A549 (cell line): ENCODE results near the gene ROR1. TPM values are rescaled to one million over a fixed set of nuclear protein-coding genes. Genes with fewer than 3 reads are reported as not detected.

Source experiments
- ATAC-seq, 2 experiments: fragments of 200-7000 bp in 1 of 2; fragments of >200 bp in 1 of 2; cut with Nextera tagmentation in 1 of 2; cut with Tn5 transposase in 1 of 2; 3 replicates each; pipeline versions ENCODE4 v1.8.0 to v1.9.1; 2018 to 2020; ENCODE audit warnings: mild to moderate bottlenecking in 1 of 2, moderate library complexity in 1 of 2
- CTCF ChIA-PET: fragments of 300-600 bp; sonication (Branson Sonifier 250); formaldehyde crosslinking; extraction: SDS; loops from one replicate; lab custom pipeline; 2021; ENCODE audit warnings: antibody characterized with exemption, inconsistent platforms; lab: Yijun Ruan, JAX
- POLR2A ChIA-PET: fragments of 350-600 bp; formaldehyde crosslinking; extraction: SDS; loops from one replicate; lab custom pipeline; 2021; ENCODE audit warnings: antibody characterized with exemption, inconsistent platforms; lab: Yijun Ruan, JAX
- DNase-seq, 2 experiments: peaks; one replicate each; pipeline versions ENCODE4 v3.0.0 to v3.0.0-alpha.2; 2011 to 2016; ENCODE audit warnings: low read depth in 1 of 2, low spot score in 1 of 2
- FAIRE-seq: peaks from 2 replicates; lab custom pipeline; 2011; peaks lifted over from hg19 to GRCh38; lab: Jason Lieb, UNC
- H3K27ac ChIP-seq, 2 experiments: fragments of >200 bp; sonication (Bioruptor Twin); formaldehyde crosslinking; 3 replicates each; pipeline ENCODE4 v1.5.1; 2016 to 2017
- H3K4me1 ChIP-seq: fragments of >200 bp; sonication (Bioruptor Twin); formaldehyde crosslinking; 3 replicates; pipeline ENCODE4 v1.6.1; 2016
- H3K4me2 ChIP-seq: fragments of >200 bp; sonication (Bioruptor Twin); formaldehyde crosslinking; 3 replicates; pipeline ENCODE4 v1.6.1; 2016
- H3K4me3 ChIP-seq: fragments of >200 bp; sonication (Bioruptor Twin); formaldehyde crosslinking; 3 replicates; pipeline ENCODE4 v1.5.1; 2016
- H3K9me3 ChIP-seq: fragments of >200 bp; sonication (Bioruptor Twin); formaldehyde crosslinking; 3 replicates; pipeline ENCODE4 v1.6.1; 2016
- CBX2 ChIP-seq: fragments of 200-600 bp; sonication (generic); IDR thresholded peaks from 2 replicates; pipeline ENCODE4 v1.6.1; 2016; ENCODE audit warnings: low read depth, mild to moderate bottlenecking, borderline replicate concordance
- CHD2 ChIP-seq: fragments of 150-350 bp; IDR thresholded peaks from 2 replicates; pipeline ENCODE4 v1.6.1; 2014; ENCODE audit warnings: low read length; ENCODE audit not compliant: partially characterized antibody
- CHD4 ChIP-seq: fragments of 200-600 bp; sonication (generic); IDR thresholded peaks from 2 replicates; pipeline ENCODE4 v1.6.1; 2016; ENCODE audit warnings: antibody characterized with exemption, mild to moderate bottlenecking, borderline replicate concordance
- EHF ChIP-seq: fragments of 250-450 bp; sonication (Bioruptor Pico); IDR thresholded peaks from 2 replicates; pipeline ENCODE4 v1.5.0; 2020; ENCODE audit warnings: mild to moderate bottlenecking
- EHMT2 ChIP-seq: fragments of 200-600 bp; sonication (generic); IDR thresholded peaks from 2 replicates; pipeline ENCODE4 v1.6.1; 2016; ENCODE audit warnings: antibody characterized with exemption, low read depth, mild to moderate bottlenecking, moderate library complexity
- FOSL2 ChIP-seq, 2 experiments: fragments of 450-650 bp in 1 of 2; fragments of >200 bp in 1 of 2; sonication (Bioruptor Twin) in 1 of 2; formaldehyde crosslinking; IDR thresholded peaks; 2 replicates each; pipeline versions ENCODE4 v1.5.0 to v1.6.1; 2016 to 2020; ENCODE audit warnings: mild to moderate bottlenecking in 1 of 2, moderate library complexity in 1 of 2
- GATA3 ChIP-seq: IDR thresholded peaks from 2 replicates; pipeline ENCODE4 v1.6.1; 2012; ENCODE audit warnings: borderline replicate concordance
- HES2 ChIP-seq: fragments of >200 bp; sonication (Bioruptor Twin); formaldehyde crosslinking; IDR thresholded peaks from 2 replicates; pipeline ENCODE4 v1.6.1; 2016
- HMGXB4 ChIP-seq: fragments of 250-450 bp; sonication (Bioruptor Pico); IDR thresholded peaks from 2 replicates; pipeline ENCODE4 v1.5.0; 2021; ENCODE audit warnings: mild to moderate bottlenecking, moderate library complexity, borderline replicate concordance
- HOXB13 ChIP-seq: fragments of 250-450 bp; sonication (Bioruptor Pico); IDR thresholded peaks from 2 replicates; pipeline ENCODE4 v1.5.0; 2020; ENCODE audit warnings: low read depth, mild to moderate bottlenecking, moderate library complexity
- JUNB ChIP-seq: fragments of >200 bp; sonication (Bioruptor Twin); formaldehyde crosslinking; IDR thresholded peaks from 2 replicates; pipeline ENCODE4 v1.6.1; 2016
- MAZ ChIP-seq: fragments of 150-350 bp; IDR thresholded peaks from 2 replicates; pipeline ENCODE4 v1.6.1; 2014; ENCODE audit warnings: antibody characterized with exemption, low read depth, low read length, borderline replicate concordance
- NFE2L2 ChIP-seq: fragments of 150-350 bp; conservative IDR thresholded peaks from 2 replicates; pipeline ENCODE4 v1.6.1; 2014; ENCODE audit warnings: low read length
- NR3C1 ChIP-seq: fragments of >200 bp; sonication (Bioruptor Twin); formaldehyde crosslinking; IDR thresholded peaks from 3 replicates; pipeline ENCODE4 v1.6.1; 2017
- RAD21 ChIP-seq, 2 experiments: fragments of >200 bp in 1 of 2; sonication (Bioruptor Twin) in 1 of 2; formaldehyde crosslinking in 1 of 2; IDR thresholded peaks in 1 of 2; conservative IDR thresholded peaks in 1 of 2; 2 replicates in 1 of 2; 3 replicates in 1 of 2; pipeline ENCODE4 v1.6.1; 2012 to 2018; ENCODE audit warnings: inconsistent platforms in 1 of 2
- RNF2 ChIP-seq: fragments of 200-600 bp; sonication (generic); IDR thresholded peaks from 2 replicates; pipeline ENCODE4 v1.6.1; 2016; ENCODE audit warnings: low read depth, mild to moderate bottlenecking, antibody characterized with exemption, moderate library complexity, borderline replicate concordance
- ZNF302 ChIP-seq: fragments of 250-450 bp; sonication (Bioruptor Pico); IDR thresholded peaks from 2 replicates; pipeline ENCODE4 v1.9.0; 2021; ENCODE audit warnings: inconsistent platforms, mild to moderate bottlenecking, moderate library complexity
- ZSCAN20 ChIP-seq: fragments of 250-450 bp; sonication (Bioruptor Pico); IDR thresholded peaks from 2 replicates; pipeline ENCODE4 v1.8.0; 2022; ENCODE audit warnings: mild to moderate bottlenecking, moderate library complexity
- WGBS: methylation state at CpG from one replicate; pipeline ENCODE4 v1.1.6; 2017; ENCODE audit errors: missing lambda C conversion rate; 5-methylcytosine and 5-hydroxymethylcytosine counted together
- polyA plus RNA-seq, 4 experiments: library from polyadenylated mRNA; depleted of rRNA in 3 of 4; stranded (reverse); fragments of >200 nt; fragmentation: RNase III in 1 of 4; extraction: RNeasy Plus Mini Kit Qiagen cat#74134 plus additional on column Dnase treatment in 1 of 4; gene quantifications; 2 replicates in 3 of 4; 3 replicates in 1 of 4; pipeline ENCODE4 v1.2.3, GENCODE V29; 2011 to 2017
- TF ChIP-seq, protein P1 (sequence below): fragments of 200-600 bp; sonication (generic); IDR thresholded peaks from 2 replicates; pipeline ENCODE4 v1.6.1; 2016; ENCODE audit warnings: antibody characterized with exemption, mild to moderate bottlenecking, moderate library complexity
- TF ChIP-seq, protein P2 (sequence below): IDR thresholded peaks from 2 replicates; pipeline ENCODE4 v1.6.1; 2012; ENCODE audit warnings: low read depth, borderline replicate concordance

The ROR1 gene
- polyA plus RNA-seq, 2 of the 4 experiments (the other 2 are of a cell fraction): 6.5 to 19.0 TPM

DNA sequence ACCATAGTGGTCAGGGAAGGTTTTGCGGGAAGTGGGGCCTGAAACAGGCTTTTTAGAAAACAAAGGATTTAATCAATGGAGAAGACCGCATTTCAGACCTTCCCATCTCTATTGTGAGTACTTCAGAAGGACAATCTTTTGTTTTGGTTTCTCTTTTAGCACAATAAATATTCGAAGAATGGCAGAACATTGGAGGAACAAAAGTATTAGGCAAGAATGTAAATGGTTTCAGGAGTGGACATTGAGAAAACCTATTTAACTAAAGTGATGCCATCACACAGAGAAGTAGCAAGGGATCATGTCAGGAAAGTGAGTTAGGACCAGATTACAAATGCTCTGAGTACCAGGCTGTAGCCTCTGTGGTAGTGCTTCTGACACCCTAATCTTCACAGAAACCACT is 402.8 kb downstream of the ROR1 start:
- ATAC-seq: no peak
- CTCF ChIA-PET: interaction anchor here (1.5 kb wide), 1 partner anchor 10 kb away, joined by 3 read pairs; no protein-coding TSS in a partner anchor
- Histone ChIP-seq H3K9me3 (no peaks in the 10 kb centered on the region), H3K27ac (no peak overlapping the region), H3K4me3 (no peak overlapping the region), H3K4me2 (no peak overlapping the region), H3K4me1 (peaks cover 21% of the 10 kb centered on the region)
- POLR2A ChIA-PET: no interaction called here
- FAIRE-seq: no peak
- TF ChIP-seq, protein P1, sequence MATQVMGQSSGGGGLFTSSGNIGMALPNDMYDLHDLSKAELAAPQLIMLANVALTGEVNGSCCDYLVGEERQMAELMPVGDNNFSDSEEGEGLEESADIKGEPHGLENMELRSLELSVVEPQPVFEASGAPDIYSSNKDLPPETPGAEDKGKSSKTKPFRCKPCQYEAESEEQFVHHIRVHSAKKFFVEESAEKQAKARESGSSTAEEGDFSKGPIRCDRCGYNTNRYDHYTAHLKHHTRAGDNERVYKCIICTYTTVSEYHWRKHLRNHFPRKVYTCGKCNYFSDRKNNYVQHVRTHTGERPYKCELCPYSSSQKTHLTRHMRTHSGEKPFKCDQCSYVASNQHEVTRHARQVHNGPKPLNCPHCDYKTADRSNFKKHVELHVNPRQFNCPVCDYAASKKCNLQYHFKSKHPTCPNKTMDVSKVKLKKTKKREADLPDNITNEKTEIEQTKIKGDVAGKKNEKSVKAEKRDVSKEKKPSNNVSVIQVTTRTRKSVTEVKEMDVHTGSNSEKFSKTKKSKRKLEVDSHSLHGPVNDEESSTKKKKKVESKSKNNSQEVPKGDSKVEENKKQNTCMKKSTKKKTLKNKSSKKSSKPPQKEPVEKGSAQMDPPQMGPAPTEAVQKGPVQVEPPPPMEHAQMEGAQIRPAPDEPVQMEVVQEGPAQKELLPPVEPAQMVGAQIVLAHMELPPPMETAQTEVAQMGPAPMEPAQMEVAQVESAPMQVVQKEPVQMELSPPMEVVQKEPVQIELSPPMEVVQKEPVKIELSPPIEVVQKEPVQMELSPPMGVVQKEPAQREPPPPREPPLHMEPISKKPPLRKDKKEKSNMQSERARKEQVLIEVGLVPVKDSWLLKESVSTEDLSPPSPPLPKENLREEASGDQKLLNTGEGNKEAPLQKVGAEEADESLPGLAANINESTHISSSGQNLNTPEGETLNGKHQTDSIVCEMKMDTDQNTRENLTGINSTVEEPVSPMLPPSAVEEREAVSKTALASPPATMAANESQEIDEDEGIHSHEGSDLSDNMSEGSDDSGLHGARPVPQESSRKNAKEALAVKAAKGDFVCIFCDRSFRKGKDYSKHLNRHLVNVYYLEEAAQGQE: no peak
- TF ChIP-seq GATA3: no peak
- TF ChIP-seq FOSL2 (IDR thresholded peaks at IDR 0.05): no peak
- TF ChIP-seq FOSL2 (CRISPR knock-in tag; IDR thresholded peaks at IDR 0.05): no peak
- TF ChIP-seq HES2: no peak
- TF ChIP-seq CBX2: no peak
- no peak for TF ChIP-seq JUNB
- TF ChIP-seq HMGXB4 (CRISPR knock-in tag): no peak
- TF ChIP-seq CHD4: no peak
- TF ChIP-seq NFE2L2: no peak
- no peak for TF ChIP-seq HOXB13 (CRISPR knock-in tag)
- no peak for TF ChIP-seq ZNF302
- no peak for TF ChIP-seq RNF2
- TF ChIP-seq MAZ: no peak
- TF ChIP-seq ZSCAN20 (CRISPR knock-in tag): no peak
- TF ChIP-seq RAD21 (conservative IDR thresholded peaks at IDR 0.05 in 1 of 2, IDR thresholded peaks at IDR 0.05 in 1 of 2): no peak
- TF ChIP-seq, protein P2, sequence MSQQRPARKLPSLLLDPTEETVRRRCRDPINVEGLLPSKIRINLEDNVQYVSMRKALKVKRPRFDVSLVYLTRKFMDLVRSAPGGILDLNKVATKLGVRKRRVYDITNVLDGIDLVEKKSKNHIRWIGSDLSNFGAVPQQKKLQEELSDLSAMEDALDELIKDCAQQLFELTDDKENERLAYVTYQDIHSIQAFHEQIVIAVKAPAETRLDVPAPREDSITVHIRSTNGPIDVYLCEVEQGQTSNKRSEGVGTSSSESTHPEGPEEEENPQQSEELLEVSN: no peak
- no peak for TF ChIP-seq EHF (CRISPR knock-in tag)
- TF ChIP-seq CHD2: no peak
- WGBS: 90% methylated on average over 3 of the region's 3 CpGs
- no peak for DNase-seq

DNA sequence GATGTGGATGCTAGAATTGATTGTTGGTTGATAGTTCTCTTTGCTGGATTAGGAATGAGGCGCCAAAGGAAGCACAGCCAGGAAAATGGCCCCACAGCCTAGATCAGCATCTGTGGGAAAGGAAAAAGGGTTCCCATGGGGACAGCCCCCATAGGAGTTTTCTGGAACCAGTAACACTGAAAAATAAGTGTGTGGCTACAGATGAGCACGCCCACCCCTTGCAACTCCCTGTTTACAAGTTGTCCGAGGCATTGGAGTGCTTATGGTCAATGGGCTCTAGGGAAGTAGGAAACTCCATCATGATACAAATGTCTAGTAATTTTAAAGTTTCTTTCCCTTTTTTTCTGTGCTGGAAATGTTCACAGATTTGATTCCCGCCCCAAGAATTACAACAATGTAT is 405.8 kb downstream of the ROR1 start:
- ChIA-PET POLR2A (no interaction called here), CTCF (no interaction called here)
- no peak for TF ChIP-seq NR3C1
- no peak for TF ChIP-seq EHMT2
- Histone ChIP-seq H3K4me1 (no peaks in the 10 kb centered on the region), H3K4me3 (no peak overlapping the region), H3K27ac (no peak overlapping the region), H3K4me2 (no peak overlapping the region), H3K9me3 (no peaks in the 10 kb centered on the region)
- DNase-seq: no peak
- no peak for FAIRE-seq
- ATAC-seq: no peak
- 87% methylated on average over 4 of the region's 4 CpGs for WGBS
